HepG2 (cell line): ENCODE data around the gene PURB. TPM values are rescaled to one million over a fixed set of nuclear protein-coding genes. Genes with fewer than 3 reads are reported as not detected.

Experiments
- CCAR2 ChIP-seq: fragments of 200-400 bp; formaldehyde crosslinking; optimal IDR thresholded peaks from 2 replicates; pipeline ENCODE3; 2018; ENCODE audit warnings: low read depth, mild to moderate bottlenecking, low read length, moderate library complexity
- FLYWCH1 ChIP-seq: sonication (generic); formaldehyde crosslinking; IDR thresholded peaks from 2 replicates; pipeline ENCODE4 v1.8.1; 2023; ENCODE audit warnings: mild to moderate bottlenecking, missing genetic modification reagents
- FOXO1 ChIP-seq: sonication (generic); formaldehyde crosslinking; IDR thresholded peaks from 2 replicates; pipeline ENCODE4 v1.4.0; 2020; ENCODE audit warnings: missing genetic modification reagents
- GTF3A ChIP-seq: sonication (generic); formaldehyde crosslinking; conservative IDR thresholded peaks from 2 replicates; pipeline ENCODE4 v1.4.0; 2020; ENCODE audit warnings: mild to moderate bottlenecking, missing genetic modification reagents
- KDM5A ChIP-seq: fragments of 200-600 bp; sonication (generic); IDR thresholded peaks from 2 replicates; pipeline ENCODE4 v1.7.0; 2018; ENCODE audit warnings: antibody characterized with exemption, mild to moderate bottlenecking, low read length, borderline replicate concordance
- NCOA5 ChIP-seq: sonication (generic); formaldehyde crosslinking; IDR thresholded peaks from 2 replicates; pipeline ENCODE4 v1.4.0; 2020; ENCODE audit warnings: missing genetic modification reagents
- TBP ChIP-seq: sonication (generic); formaldehyde crosslinking; IDR thresholded peaks from 2 replicates; pipeline ENCODE4 v1.5.0; 2020; ENCODE audit warnings: missing genetic modification reagents
- ZNF33A ChIP-seq: sonication (generic); formaldehyde crosslinking; IDR thresholded peaks from 2 replicates; pipeline ENCODE4 v1.5.1; 2020; ENCODE audit warnings: missing genetic modification reagents, mild to moderate bottlenecking, moderate library complexity, borderline replicate concordance
- ZNF367 ChIP-seq: sonication (generic); formaldehyde crosslinking; IDR thresholded peaks from 2 replicates; pipeline ENCODE4 v1.4.0; 2020; ENCODE audit warnings: missing genetic modification reagents, borderline replicate concordance
- ZNF503 ChIP-seq: sonication (generic); formaldehyde crosslinking; IDR thresholded peaks from 2 replicates; pipeline ENCODE4 v1.4.0; 2020; ENCODE audit warnings: missing genetic modification reagents
- ZNF556 ChIP-seq: sonication (generic); formaldehyde crosslinking; IDR thresholded peaks from 2 replicates; pipeline ENCODE4 v1.4.0; 2020; ENCODE audit warnings: mild to moderate bottlenecking, missing genetic modification reagents, borderline replicate concordance
- ZNF788 ChIP-seq: sonication (generic); formaldehyde crosslinking; IDR thresholded peaks from 2 replicates; pipeline ENCODE4 v1.5.0; 2020; ENCODE audit warnings: mild to moderate bottlenecking, missing genetic modification reagents, borderline replicate concordance
- ZNF792 ChIP-seq: IDR thresholded peaks from 2 replicates; pipeline ENCODE4 v1.6.1; 2016
- polyA plus RNA-seq, 8 experiments: library from polyadenylated mRNA; depleted of rRNA in 3 of 8; stranded (reverse) in 7 of 8; unstranded in 1 of 8; fragments of >200 nt; fragmentation: Illumina TruSeq in 4 of 8; extraction: Trizol in 4 of 8; gene quantifications; 2 replicates each; pipeline versions ENCODE4 v1.2.1 to v1.2.3, GENCODE V29; 2011 to 2016; ENCODE audit warnings: low read depth in 4 of 8, missing spikeins in 1 of 8, mixed read lengths in 1 of 8; ENCODE audit not compliant: insufficient read depth in 1 of 8
- total RNA-seq, 5 experiments: library from RNA; depleted of rRNA; stranded (reverse); fragments of >200 nt; fragmentation: Illumina TruSeq; extraction: Trizol; gene quantifications; 2 replicates each; pipeline ENCODE4 v1.2.3, GENCODE V29; 2016; ENCODE audit warnings: low read depth in 1 of 5
- TF ChIP-seq, protein P1 (sequence below): conservative IDR thresholded peaks from 2 replicates; pipeline ENCODE4 v1.6.1; 2018; ENCODE audit warnings: missing genetic modification reagents
- TF ChIP-seq, protein P2 (sequence below): sonication (generic); formaldehyde crosslinking; IDR thresholded peaks from 2 replicates; pipeline ENCODE4 v1.8.1; 2023; ENCODE audit warnings: mild to moderate bottlenecking, moderate library complexity, missing genetic modification reagents
- TF ChIP-seq, protein P3 (sequence below): IDR thresholded peaks from 2 replicates; pipeline ENCODE4 v1.6.1; 2016; ENCODE audit warnings: low read depth, missing genetic modification reagents, missing compliant biosample characterization
- TF ChIP-seq, protein P4 (sequence below): sonication (generic); formaldehyde crosslinking; conservative IDR thresholded peaks from 2 replicates; pipeline ENCODE4 v1.4.0; 2020; ENCODE audit warnings: missing genetic modification reagents

The PURB gene
- total and polyA plus RNA-seq, 2 of the 13 experiments (the other 11 are each of a cell fraction or from before 2014, with no cell fraction given), result 2.3 to 4.3 TPM

DNA sequence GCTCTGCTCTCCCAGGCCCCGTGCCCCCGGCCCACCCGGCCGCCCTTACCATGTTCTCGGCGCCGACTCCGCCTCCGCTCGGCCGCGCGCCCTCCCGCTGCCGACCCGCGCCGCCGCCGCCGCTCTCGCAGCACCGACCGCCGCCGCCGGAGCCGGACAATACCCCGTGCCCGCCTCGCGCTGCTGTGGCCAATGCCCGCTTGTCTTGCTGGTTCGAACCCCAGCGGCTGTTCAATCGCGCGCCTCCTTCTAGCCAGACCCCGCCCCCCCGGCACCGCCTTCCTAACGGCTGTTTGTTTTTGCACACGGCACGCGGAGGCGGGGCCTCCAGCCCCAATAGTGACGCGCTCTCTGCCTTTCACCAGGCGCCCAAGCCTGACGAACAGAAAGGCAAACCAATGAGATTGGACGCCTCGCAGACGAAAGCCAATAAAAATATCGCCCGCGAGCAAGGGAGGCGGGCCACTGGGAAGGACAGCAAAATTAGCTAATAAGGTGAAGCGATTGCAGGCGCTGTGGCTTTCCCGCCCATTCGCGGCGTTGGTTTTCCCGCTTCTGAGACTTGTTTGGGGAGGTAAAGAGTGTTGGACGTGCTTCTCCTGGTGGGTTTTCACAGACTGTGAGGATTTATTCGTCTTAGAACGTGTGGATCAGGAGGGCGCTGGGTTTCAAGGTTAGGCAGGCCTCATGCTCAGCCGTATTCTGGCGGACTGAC lies 37.3 kb downstream of the PURB start, which contains the start of gene H2AZ2 (continued):
- TF ChIP-seq, protein P1, sequence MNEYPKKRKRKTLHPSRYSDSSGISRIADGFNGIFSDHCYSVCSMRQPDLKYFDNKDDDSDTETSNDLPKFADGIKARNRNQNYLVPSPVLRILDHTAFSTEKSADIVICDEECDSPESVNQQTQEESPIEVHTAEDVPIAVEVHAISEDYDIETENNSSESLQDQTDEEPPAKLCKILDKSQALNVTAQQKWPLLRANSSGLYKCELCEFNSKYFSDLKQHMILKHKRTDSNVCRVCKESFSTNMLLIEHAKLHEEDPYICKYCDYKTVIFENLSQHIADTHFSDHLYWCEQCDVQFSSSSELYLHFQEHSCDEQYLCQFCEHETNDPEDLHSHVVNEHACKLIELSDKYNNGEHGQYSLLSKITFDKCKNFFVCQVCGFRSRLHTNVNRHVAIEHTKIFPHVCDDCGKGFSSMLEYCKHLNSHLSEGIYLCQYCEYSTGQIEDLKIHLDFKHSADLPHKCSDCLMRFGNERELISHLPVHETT (CRISPR knock-in tag), result peak; percentile 23; the same call in 1 of the 2 replicates
- TF ChIP-seq, protein P2, sequence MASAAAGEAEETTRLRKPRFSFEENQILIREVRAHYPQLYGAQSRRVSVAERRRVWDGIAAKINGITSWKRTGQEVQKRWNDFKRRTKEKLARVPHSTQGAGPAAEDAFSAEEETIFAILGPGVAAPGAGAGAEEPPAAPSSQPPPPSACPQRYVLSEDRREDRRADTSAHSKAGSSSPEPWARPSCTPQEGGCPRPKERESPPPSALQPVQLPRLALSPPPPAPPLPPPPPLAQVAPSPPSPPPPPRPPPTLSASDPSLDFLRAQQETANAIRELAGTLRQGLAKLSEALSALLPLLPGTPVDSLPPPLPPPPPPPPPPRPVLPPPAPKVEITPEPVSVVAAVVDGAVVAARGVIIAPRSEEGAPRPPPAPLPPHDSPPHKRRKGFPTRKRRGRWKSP (CRISPR knock-in tag), result peak; percentile 60
- no peak for TF ChIP-seq ZNF788
- no peak; the same call in 1 of the 2 replicates for TF ChIP-seq KDM5A
- peak; percentile 50; the same call in 1 of the 2 replicates for TF ChIP-seq ZNF792 (CRISPR knock-in tag)
- TF ChIP-seq GTF3A (CRISPR knock-in tag), result no peak
- TF ChIP-seq, protein P3, sequence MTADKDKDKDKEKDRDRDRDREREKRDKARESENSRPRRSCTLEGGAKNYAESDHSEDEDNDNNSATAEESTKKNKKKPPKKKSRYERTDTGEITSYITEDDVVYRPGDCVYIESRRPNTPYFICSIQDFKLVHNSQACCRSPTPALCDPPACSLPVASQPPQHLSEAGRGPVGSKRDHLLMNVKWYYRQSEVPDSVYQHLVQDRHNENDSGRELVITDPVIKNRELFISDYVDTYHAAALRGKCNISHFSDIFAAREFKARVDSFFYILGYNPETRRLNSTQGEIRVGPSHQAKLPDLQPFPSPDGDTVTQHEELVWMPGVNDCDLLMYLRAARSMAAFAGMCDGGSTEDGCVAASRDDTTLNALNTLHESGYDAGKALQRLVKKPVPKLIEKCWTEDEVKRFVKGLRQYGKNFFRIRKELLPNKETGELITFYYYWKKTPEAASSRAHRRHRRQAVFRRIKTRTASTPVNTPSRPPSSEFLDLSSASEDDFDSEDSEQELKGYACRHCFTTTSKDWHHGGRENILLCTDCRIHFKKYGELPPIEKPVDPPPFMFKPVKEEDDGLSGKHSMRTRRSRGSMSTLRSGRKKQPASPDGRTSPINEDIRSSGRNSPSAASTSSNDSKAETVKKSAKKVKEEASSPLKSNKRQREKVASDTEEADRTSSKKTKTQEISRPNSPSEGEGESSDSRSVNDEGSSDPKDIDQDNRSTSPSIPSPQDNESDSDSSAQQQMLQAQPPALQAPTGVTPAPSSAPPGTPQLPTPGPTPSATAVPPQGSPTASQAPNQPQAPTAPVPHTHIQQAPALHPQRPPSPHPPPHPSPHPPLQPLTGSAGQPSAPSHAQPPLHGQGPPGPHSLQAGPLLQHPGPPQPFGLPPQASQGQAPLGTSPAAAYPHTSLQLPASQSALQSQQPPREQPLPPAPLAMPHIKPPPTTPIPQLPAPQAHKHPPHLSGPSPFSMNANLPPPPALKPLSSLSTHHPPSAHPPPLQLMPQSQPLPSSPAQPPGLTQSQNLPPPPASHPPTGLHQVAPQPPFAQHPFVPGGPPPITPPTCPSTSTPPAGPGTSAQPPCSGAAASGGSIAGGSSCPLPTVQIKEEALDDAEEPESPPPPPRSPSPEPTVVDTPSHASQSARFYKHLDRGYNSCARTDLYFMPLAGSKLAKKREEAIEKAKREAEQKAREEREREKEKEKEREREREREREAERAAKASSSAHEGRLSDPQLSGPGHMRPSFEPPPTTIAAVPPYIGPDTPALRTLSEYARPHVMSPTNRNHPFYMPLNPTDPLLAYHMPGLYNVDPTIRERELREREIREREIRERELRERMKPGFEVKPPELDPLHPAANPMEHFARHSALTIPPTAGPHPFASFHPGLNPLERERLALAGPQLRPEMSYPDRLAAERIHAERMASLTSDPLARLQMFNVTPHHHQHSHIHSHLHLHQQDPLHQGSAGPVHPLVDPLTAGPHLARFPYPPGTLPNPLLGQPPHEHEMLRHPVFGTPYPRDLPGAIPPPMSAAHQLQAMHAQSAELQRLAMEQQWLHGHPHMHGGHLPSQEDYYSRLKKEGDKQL (CRISPR knock-in tag), result no peak
- TF ChIP-seq CCAR2, result peak; percentile 6
- TF ChIP-seq ZNF503 (CRISPR knock-in tag), result peak; percentile 62; the same call in 1 of the 2 replicates
- no peak for TF ChIP-seq TBP (CRISPR knock-in tag)
- TF ChIP-seq, protein P4, sequence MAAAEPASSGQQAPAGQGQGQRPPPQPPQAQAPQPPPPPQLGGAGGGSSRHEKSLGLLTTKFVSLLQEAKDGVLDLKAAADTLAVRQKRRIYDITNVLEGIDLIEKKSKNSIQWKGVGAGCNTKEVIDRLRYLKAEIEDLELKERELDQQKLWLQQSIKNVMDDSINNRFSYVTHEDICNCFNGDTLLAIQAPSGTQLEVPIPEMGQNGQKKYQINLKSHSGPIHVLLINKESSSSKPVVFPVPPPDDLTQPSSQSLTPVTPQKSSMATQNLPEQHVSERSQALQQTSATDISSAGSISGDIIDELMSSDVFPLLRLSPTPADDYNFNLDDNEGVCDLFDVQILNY, result peak; percentile 85
- TF ChIP-seq ZNF367, result peak; percentile 59; the same call in 1 of the 2 replicates
- no peak for TF ChIP-seq FLYWCH1 (CRISPR knock-in tag)
- TF ChIP-seq ZNF33A, result no peak
- TF ChIP-seq ZNF556 (CRISPR knock-in tag), result no peak
- peak; percentile 13; the same call in 1 of the 2 replicates for TF ChIP-seq FOXO1
- TF ChIP-seq NCOA5 (CRISPR knock-in tag), result no peak
